ENCODE data around the gene SLC34A2. TPM values are rescaled to one million over a fixed set of nuclear protein-coding genes. Genes with fewer than 3 reads are reported as not detected.

The SLC34A2 gene
- total and polyA plus RNA-seq, 12 donors, result 0.20 to 2.3 (median 1.9) TPM; not detected in 9

DNA sequence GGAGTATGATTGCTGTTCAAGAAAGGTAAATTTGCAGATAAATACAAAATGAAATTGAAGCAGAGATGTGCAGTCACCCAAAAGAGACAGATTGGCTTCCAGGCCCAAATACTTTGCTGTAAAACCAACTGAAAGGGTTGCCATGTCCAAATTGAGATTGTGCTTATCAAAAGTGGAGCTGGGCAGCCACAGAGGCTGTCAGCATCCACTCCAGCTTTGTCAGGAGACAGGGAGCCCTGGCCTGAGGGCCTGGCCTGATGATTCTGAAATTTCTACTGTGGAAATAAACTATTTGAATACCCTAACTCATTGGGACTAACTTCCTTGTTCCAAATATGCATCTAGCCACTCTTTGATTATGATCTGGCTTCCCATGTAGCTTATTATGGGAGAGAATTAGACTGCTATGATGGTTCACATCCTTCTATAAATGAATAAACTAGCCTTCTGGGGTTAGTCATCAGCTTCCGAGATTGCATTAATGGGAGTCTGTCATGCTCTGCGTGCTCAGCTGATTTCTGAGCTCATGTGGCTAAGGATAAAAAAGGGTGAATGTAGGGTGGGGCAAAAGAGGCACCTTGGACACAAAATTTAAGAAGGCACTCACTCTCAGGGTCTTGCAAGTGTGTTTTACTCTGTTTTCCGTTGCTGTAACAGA is 48.2 kb downstream of the SLC34A2 start:
- Histone ChIP-seq H3K27me3 (no peaks in the 10 kb centered on the region), H3K4me1 (replicated peaks in 1 of 2) (no peaks in the 10 kb centered on the region), H3K9me3 (replicated peaks in 1 of 3) (no peaks in the 10 kb centered on the region), H3K4me3 (no peak overlapping the region), H3K36me3 (replicated peaks in 1 of 2) (no peaks in the 10 kb centered on the region), H3K27ac (no peak overlapping the region)
- 57 to 78% (median 64%) methylated on average over 3 of the region's 3 CpGs for WGBS, 4 donors
- DNase-seq, result no peak
- intact Hi-C loops (cut with DNase I), result no loop called here
- TF ChIP-seq, protein P1, sequence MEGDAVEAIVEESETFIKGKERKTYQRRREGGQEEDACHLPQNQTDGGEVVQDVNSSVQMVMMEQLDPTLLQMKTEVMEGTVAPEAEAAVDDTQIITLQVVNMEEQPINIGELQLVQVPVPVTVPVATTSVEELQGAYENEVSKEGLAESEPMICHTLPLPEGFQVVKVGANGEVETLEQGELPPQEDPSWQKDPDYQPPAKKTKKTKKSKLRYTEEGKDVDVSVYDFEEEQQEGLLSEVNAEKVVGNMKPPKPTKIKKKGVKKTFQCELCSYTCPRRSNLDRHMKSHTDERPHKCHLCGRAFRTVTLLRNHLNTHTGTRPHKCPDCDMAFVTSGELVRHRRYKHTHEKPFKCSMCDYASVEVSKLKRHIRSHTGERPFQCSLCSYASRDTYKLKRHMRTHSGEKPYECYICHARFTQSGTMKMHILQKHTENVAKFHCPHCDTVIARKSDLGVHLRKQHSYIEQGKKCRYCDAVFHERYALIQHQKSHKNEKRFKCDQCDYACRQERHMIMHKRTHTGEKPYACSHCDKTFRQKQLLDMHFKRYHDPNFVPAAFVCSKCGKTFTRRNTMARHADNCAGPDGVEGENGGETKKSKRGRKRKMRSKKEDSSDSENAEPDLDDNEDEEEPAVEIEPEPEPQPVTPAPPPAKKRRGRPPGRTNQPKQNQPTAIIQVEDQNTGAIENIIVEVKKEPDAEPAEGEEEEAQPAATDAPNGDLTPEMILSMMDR (IDR thresholded peaks at IDR 0.05), result no peak
- TF ChIP-seq POLR2A (IDR thresholded peaks at IDR 0.05), result no peak

DNA sequence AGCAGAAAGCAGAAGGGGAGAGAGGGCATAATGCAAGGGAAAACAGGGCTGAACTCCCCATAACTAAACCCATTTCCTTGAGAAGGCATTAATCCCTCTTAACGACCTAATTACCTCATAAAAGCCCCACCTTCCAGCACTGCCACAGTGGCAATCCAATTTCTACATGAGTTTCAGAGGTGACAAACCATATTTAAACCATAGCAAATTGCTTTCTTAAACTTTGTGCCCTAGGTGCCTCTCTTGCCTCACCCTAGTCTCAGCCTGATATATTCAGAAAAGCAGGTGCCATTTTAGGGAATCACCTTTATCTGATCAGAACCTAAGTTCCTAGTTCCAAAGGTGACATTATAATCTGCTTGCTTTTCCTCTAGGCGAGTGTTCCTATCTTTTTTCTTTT is 48.9 kb downstream of the SLC34A2 start:
- no peaks in the 10 kb centered on the region for H3K36me3 ChIP-seq (replicated peaks in 1 of 2)
- TF ChIP-seq, protein P1 (IDR thresholded peaks at IDR 0.05), result no peak
- TF ChIP-seq POLR2A (IDR thresholded peaks at IDR 0.05), result no peak
- H3K4me3 ChIP-seq, result no peak overlapping the region
- no peaks in the 10 kb centered on the region for H3K4me1 ChIP-seq (replicated peaks in 1 of 2)
- H3K9me3 ChIP-seq (replicated peaks in 1 of 3), result no peaks in the 10 kb centered on the region
- 53 to 73% (median 65%) methylated on average over 2 of the region's 2 CpGs for WGBS, 4 donors
- DNase-seq, result no peak
- intact Hi-C loops (cut with DNase I), result no loop called here
- no peak overlapping the region for H3K27ac ChIP-seq
- no peaks in the 10 kb centered on the region for H3K27me3 ChIP-seq

DNA sequence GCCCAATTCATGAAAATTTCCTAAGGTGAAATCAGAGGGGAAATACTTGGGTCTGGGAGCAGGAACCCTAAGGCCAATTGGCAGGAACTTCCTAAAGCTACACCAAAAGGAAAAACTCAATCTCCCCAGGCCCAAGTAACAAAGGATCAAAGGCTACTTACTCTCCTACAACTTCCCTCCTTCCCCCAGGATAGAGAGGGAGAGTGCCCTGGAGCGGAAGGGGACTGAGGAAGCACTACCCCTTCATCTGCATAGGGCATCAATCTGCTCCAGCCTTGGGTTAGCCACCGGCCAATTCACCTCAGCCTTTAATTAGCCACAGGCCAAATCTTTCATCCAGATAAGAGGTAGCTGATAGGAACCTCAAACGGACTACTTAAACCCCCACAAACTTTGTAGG is 55.0 kb downstream of the SLC34A2 start:
- Histone ChIP-seq H3K27ac (no peak overlapping the region), H3K4me1 (replicated peaks in 1 of 2) (no peaks in the 10 kb centered on the region), H3K36me3 (replicated peaks in 1 of 2) (no peaks in the 10 kb centered on the region), H3K9me3 (replicated peaks in 1 of 3) (no peaks in the 10 kb centered on the region), H3K27me3 (no peaks in the 10 kb centered on the region), H3K4me3 (no peak overlapping the region)
- intact Hi-C loops (cut with DNase I), result no loop called here
- TF ChIP-seq, protein P1 (IDR thresholded peaks at IDR 0.05), result no peak
- no peak for TF ChIP-seq POLR2A (IDR thresholded peaks at IDR 0.05)
- no peak for DNase-seq
- WGBS, 4 donors, result 58 to 66% (median 65%) methylated on average over 3 of the region's 3 CpGs

DNA sequence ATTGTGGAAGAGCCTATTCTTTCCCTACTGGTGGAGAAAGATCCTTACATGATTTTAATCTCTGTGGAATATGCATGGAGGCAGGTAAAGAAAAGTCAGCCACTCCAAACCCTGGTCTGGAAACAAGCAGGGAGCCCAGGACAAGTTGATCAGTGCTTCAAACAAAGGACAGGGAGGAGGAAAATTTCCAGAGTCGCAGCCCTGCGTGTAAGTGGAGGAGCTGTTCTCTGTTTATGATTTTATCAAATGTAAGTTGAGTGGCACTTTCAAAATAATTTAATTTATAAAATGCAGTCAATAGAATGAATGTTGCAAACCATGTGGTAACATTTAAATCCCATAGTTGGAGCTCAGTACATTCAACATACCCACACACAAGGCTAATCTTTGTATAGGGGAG is 57.0 kb downstream of the SLC34A2 start:
- Histone ChIP-seq H3K36me3 (replicated peaks in 1 of 2) (no peaks in the 10 kb centered on the region), H3K27me3 (no peaks in the 10 kb centered on the region), H3K9me3 (replicated peaks in 1 of 3) (no peaks in the 10 kb centered on the region), H3K27ac (no peak overlapping the region), H3K4me1 (replicated peaks in 1 of 2) (no peaks in the 10 kb centered on the region), H3K4me3 (no peak overlapping the region)
- intact Hi-C loops (cut with DNase I), result no loop called here
- DNase-seq, result no peak
- WGBS, 4 donors, result 81 to 93% (median 89%) methylated on average over 2 of the region's 2 CpGs
- TF ChIP-seq POLR2A (IDR thresholded peaks at IDR 0.05), result no peak
- TF ChIP-seq, protein P1 (IDR thresholded peaks at IDR 0.05), result no peak
